ENCODE results near the gene IRF2BPL.
A peak's percentile ranks its signal among the peaks of the same experiment; 100 is the strongest.

IRF2BPL gene

DNA sequence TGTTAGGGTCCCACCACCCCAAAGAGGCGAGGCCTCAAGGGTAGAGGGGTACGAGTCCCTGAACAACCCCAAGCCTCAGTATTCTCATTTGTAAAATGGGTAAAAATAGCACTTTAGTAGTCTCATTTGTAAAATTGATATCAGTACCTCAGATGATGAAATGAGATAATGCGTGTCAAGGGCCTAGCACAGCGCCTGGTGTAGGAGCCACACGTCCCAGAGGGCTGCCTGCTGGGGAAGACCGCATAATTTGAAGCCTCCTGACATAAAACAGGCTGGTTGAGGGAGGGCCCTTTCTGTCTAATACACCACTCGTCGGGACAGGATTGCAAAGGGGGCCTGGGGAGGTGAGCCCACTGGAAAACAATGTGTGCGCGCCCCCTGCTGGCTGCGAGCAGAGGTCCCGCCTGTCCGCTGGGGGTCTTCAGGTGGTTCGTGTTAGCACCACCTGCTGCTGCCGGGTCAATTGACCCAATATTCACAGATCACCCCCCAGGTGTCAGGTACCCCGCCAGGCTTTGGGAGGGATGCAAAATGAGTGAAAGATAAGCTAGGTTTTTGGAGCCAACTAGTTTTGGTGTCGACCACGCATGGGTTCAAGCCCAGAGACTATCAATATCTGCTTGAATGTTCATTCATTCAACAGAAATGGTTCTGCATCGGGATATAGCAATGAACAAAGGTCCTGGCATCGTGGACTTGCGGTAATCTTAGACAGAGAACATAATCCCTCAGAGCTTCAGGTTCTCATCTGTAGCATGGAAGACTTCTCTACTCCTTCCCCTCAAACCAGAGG, 24.7 kb upstream of the IRF2BPL start:
- DNase-seq: peak; percentile 76 to 82

DNA sequence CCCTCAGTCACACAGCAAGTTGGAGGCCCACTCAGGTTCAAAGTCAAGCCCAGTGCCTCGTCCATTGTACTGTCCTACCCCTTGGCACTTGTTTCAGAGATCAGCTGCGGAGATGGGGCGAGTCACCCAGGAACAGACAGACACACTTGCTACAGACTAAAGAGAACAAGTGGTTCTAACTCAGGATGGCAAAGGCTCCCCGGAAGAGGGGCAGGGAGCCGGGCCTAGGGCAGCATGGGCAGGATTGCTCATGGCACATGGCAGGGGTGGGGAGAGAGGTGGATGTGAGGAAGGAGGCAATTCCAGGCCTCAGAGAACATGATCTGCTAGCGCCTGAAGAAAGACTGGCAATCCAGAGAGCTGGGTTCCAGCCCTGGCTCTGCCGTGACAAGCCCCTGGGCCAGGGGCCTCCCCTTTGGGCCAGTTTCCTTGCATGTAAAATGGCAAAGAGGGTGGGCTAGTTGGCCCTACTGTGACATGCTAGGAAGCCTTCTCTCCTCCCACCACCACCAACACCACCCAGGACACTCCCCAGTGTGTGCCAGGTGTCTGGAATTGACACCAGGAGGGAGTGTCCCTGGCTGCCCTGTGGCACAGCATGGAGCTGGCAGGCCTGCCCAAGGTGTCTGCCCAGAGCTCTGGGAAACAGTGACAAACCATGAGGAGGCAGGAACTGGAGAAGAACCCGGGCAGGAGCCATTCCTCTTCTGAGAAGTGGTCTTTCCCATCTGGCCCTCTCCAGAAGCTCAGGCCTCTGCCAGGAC, 24.0 kb upstream of the IRF2BPL start:
- DNase-seq: no peak

DNA sequence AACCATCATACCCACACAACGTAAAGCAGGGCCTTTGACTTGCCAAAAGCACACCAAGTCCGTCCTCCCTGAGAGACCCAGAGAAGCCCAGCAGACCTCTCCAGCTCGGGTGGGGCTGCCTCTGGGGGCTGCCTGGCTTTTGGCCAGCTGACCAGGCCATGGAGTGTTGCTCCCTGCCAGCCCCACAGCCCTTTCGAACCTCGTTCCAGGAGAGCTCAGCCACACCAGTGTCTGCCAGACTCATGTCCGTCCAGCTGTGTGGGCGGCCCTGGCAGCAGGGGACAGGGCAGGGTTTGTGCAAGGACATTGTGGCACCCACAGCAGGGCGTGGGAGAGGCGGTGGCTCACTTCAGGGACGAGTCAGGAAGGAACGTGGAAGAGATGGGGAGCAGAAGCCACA, 22.6 kb upstream of the IRF2BPL start:
- DNase-seq: no peak

DNA sequence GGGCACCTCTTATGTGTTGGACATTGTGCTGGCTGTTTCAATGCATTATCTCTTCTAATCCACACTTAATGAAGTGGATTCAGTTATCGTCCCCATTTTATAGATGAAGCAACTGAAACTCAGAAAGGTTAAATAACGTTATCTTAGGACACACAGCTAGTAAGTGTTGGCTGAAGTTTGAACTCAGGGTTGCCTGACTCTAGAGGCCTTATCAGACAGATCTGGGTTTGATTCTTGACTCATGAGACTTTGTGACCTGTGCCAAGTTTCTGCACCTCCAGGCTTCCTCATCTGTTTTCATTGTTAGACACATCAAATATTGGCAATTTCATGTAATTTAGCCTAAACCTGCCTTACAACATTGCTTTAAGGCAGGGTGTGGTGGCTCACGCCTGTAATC, 18.2 kb upstream of the IRF2BPL start:
- no peak for DNase-seq

DNA sequence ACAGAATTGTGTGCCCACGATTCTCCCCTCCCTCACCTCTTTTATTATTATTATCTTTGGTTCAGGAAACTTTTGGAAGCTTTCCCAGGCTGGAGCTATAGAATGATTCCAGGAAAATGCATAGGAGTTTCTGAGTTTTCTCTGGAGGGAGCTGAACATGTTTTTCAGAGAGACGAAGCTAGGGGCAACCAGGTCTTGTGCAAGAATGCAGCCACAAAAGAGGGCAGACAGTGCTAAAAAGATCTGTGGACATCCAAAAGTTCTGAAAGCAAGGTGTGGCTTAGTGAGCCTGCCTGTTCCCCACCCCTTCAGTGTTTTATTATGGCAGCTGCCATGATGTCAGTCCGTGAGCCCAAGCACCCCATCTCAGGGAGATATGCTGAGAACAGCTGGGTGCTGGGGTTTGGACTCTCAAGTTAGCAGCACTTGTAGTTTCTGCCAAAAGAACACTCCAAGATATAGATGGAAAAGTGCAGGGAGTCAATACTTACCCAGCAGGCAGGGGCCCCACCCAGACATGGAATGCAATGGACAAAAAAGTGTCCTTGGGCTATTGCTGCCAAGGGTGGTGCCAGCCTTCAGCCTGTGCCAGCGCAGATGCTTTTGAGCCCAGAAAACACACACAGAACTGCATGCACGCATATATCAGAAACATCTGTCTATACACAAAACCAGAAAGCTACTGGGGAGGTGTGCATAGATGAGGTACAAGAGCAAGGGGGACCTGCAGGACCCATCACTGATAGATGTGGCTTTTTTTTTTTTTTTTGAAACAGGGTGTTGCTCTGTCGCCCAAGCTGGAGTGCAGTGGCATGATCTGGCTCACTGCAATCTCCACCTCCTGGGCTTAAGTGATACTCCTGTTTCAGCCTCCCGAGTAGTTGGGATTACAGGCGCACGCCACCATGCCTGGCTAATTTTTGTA, 17.0 kb upstream of the IRF2BPL start:
- DNase-seq: no peak

DNA sequence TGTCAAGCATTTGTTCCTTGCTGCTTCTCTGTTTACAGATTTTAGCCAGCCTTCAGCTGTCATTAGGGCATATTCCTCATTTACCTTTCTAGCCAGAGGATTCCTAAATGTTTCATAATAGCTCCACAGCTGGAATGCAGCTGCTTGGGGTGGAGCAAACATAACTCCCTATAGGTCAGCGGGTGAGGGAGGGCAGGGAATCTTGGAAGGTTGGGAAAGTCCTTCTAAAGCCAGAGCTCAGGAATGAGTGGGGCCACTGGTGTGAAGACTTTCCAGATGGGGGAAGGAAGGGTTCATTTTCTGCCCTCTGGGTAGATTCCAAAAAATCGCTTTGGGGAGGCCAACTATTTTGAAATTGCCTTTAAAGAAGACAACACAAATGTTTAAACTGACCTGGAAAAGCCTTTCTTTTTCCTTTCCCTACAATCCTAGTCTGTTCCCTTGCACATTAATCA, 16.3 kb upstream of the IRF2BPL start:
- DNase-seq: no peak

DNA sequence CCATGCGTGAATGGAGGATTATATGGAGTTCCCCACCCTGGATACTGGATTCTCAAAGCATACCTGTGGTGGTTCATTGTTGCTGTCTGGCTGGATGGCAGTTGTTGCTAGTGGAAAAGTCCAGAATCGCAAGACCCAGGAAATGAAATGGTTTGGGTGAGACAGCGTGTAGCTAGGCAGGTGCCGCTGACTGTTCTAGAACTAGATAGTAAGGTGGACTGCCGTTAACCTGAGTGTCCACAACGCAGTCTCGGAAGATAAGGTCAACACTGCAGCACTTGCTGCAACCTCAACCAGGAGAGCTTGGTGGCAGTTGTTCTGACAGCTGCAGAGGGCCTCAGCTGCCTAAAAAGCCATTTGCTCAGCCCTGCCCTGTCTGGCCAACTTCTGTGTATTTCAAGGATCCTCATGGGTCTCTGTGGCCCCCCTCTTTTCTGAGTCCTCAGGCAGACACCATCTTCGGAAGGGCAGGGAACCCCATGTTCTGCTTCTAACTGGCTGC, 15.5 kb upstream of the IRF2BPL start:
- no peak for DNase-seq

DNA sequence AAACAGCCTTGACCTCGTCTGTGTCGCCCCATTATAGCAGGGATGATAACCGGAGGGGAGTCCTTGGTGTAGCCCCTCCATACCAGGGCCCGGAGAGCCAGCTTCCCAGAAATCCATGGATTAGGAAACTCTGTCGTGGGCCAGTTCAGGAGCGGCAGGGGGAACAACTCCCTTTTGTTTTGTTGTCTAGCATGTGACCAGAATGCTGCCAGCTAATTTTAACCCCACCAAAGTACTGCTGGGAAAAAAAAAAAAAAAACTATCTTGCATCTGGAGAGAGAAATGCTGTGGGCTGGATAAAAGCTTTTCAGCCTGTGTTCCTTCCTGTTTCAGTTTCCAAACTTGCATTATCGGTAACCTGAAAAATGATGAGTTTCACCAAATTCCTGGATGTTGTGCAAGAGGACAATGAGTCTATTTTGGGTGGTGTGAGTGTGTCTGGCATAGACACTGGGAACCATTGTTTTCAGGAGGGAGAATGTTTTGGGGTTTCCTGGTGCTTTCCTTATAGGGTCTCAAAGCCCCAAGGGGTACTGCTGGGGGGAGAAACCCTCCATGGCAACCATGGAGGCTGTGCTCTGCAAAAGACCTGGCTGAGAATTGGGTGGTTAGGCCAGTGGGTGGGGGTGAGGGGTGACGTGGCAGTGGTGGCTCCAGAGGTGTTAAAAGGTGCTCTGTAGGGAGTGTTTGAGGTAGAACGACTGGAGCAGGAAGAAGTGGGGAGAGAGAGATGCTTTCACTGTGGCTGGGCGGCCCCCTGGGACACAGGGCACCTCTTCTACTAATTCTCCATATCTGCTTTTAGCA, 14.9 kb upstream of the IRF2BPL start:
- peak; percentile 40 to 65 for DNase-seq

DNA sequence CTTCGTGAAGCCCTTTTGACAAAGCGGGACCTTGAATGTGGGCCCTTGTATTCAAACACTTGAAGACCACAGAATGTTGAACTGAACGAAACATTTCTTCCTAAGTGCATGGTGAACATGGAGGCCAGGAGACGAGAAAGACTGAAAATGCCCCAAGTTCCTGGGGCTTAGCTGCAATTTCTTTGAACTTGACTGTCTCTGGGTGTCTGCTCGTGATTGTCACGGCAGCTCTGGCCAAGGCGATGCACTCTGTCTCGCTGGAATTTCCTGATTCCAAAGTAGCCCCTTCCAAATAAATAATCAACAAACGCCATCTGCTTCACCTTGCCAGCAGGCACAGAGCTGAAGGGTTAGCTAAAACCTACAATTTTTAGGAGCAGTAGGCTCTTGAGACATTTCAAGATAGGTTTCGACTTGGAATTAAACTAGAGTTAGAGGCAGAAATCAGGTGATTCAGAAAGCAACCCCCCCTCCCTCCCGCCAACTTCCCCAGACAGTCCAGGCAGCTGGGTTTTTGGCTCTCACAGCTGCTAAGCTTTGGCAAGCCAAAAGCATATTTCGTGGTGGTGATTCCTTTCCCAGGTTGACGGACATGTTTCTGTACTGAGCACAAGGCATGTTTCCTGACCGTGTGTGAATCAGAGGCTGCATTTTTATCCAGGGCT, 13.5 kb upstream of the IRF2BPL start:
- no peak for DNase-seq

DNA sequence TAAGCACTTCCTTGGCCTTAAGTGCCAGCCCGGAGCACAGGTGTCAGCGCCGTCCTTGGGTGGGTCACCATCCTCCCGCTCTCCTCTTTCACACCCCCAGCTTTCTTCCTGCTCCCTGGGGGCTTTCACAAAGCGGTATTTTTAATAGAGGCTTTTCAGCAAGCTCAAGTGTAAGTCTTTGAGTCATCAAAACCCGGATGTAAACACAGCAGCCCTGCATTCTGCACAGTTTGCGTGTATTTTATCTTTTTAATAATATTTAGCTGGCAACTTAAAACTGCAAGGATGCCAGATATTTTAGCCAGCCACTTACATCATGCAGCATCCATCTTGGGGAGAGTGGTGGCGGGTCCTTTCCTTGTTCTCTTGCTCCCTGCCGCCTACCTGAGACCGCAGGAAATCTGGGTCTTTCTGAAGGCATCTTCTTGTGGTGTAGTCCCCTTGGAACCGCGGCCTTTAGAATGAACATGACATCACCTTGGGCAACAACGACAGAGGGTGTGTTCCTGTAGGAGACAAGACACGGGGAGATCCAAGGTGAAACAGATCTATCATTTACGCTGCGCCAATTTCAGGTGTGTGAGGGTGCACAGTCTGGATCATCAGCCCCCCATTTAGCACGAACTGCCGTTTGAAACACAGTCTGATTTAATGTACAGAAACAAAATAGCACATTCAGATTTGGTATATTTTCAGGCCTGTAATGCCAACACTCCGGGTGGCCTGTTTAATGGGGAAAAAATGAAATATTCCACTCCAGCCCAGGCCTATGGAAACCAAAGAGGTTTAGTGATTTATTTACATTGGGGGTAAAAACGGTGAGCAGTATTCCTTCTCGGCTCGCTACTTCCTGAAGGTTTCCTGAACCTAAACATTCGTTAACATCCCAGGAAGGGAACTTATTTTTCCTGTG, 12.5 kb upstream of the IRF2BPL start:
- peak in 1 of 2 donors; percentile 37 for DNase-seq

DNA sequence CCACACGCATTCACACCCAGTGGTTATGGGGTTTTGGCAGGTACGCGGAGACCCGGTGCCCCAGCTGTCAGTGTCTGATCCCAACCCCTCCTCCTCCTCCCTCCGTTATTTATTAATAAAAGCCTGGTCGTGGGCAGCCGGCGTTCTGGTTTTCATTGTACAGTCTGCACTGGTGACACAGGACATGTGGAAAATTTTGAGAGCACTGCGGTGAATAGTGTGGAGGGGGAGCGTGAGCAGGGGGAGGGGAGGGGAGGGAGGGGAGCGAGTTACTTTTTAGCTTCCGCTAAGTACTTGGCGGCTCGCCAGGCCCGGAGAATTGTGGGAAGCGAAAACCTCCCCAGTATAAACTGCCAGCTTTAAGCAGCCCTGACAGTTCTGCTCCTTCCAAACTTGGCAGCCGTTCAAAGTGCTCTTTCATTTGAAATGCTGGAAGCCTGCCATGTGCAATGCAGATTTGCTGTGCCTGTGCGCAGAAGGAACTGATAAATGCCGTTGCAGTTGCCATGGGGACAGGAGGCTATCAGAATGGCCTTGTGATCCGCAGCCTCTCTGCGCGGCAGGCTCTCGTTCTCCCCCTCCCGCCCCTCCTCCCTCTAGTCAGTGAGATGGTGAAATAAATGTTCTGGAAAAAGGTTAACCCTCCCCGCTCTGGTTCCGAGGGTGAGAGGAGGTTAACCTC, 11.7 kb upstream of the IRF2BPL start:
- DNase-seq: peak; percentile 97 to 98

DNA sequence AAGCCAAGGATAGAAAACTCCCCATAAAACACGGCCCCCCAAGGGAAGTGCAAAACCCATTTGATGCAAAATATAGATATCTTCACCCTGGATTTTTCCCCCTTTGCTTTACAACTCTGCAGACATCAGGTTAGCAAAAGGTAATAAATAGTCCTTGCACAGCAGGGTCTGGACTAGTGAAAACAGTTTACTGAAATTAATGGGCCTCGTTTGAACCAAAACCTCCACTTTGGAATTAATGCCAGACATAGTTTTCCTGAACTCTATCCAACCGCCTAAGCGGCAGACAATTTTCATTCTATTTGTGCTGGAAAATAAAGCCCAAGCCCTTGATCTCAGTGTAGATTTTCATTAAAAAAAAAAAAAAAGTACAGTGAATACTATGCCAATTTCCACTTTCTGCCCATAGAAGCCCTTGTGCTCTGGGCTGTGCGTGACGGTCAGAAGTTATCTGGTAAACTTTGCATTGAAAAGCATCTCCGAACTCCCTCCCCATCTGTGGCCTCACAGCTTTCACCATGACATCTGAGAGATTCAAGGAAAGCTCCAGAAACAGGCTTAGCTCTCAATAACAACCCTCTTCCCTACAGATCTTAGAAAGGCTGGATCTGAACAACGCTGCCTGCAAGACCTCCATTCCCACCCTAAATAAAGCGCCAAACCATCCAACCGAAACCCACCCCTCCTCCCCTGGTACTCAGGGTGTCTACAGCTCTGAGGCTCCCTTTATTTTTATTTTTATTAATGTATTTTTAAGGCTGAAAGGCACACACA, 11.0 kb upstream of the IRF2BPL start:
- DNase-seq: no peak

DNA sequence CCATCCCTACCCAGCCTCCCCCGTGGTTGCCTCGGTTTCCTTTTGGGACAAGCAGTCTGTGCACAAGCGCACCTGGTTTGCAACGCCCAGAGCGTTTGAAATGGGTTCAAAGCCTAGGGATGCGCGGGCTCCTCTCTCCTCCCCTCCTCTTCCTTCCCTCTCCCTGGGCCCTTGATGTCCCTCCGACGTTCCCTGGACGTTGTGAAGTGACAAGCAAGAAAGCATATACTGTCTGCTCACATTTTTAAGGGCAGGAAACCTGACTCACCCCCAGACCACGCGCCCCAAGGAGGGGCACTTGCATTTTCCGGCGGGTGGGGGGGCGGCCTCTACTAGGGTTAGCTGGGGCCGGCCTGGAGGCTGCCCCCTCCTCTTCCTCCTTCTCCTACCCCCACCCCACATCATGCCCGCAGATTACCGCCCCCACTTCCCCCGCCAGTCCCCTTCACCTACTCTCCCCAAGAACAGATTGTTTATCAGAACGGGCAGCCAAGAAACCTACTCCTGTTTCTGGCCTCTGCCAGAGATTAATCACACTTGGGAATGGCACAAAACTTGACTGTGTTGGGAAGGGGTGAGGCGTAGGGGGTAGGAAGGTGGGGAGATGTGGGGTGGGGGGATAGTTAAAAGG, 9.5 kb upstream of the IRF2BPL start:
- DNase-seq: peak; percentile 47 to 58

DNA sequence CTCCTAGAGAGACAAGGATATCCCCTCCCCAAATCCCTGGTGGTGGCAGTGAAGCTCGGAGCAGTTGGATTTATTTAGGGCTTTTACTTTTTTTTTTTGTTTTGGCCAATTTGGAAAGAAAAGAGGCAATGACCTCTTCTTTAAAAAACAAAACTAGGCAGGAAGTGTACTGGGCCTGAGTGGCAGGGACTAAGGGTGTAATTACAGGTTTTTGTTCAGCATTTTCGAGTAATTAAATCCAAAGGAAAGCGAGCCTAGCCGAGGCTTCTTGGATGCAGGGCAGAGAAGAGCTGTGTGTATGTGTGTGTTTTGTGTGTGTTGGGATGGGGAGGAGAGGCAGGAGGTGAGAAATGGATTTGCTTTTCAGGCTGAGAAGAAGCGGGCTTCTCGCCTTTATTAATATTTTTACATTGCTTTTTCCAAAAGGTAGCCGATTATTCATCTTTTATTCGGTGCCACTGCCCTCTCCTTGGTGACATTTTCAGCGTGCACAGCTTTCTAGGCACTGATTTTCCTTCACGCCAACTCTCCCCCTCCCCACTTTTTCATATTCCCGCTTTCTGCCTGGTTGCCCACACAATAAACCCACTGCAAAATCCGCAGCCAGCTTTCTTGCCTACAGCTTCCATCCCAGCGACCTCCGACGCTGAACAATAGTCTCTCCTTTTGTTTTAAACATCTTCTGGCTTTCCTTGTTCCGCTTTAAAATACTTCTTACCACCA, 8.9 kb upstream of the IRF2BPL start:
- DNase-seq: no peak

DNA sequence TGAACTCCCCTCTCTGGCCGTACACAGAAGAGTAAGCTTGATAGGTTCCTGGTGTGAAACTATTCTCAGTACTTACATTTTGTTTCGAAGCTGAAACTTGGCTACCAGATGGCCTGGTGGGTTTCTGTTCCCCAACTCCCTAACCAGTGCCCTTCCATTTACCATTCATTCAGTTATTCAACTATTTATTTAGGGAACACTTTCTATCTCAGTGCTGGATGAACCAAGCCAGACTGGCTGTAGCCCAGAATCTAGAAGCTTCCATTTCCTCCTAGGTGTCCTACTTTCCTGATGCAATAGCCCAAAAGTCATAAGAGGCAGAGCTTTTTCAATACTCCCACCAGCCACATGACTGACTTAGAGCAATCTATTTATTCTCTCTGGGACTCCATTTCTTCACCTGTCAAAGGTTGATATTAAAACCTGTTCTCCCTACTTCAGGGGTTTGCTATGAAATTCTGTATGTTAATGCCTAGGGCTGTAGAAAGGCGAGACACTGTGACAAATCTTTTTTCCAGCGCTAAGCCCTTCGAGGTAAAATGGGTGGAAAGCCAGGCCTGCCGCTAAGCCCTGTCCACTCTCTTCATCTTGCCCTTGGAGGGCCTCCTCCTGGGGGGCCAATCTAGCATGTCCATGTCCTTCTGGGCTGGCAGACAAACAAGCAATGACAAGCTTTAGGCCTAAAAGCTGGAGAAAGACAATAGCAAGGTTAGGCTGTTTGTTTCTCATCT, 8.1 kb upstream of the IRF2BPL start:
- DNase-seq: no peak

DNA sequence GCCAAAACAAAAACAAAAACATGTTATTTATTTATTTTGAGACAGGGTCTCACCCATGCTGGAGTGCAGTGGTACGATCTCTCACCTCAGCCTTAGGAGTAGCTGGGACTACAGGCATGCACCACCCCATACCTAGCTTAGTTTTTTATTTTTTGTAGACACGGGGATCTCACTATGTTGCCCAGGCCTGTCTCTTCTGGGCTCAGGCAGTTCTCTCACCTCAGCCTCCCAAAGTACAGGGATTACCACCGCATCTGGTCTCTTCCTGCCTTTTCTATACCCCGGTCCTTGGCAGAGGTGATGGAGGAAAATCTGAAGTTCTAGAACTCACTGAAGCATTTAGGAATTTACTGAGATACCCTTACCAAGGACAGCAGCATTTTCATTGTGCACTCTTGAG, 6.8 kb upstream of the IRF2BPL start:
- DNase-seq: no peak

All from CD4-positive, alpha-beta T cell treated with Interleukin-1 beta for 1 hour (primary cell).